ENCODE measurements around the gene IFNGR2. TPM values are rescaled to one million over a fixed set of nuclear protein-coding genes. Genes with fewer than 3 reads are reported as not detected.
A peak's percentile ranks its signal among the peaks of the same experiment; 100 is the strongest.
"Not testable (repeated sequence)": the region's sequence is repeated elsewhere in the genome, so short reads cannot be mapped to it uniquely, and the experiment has no call there.

The IFNGR2 gene
- total RNA-seq, 2 experiments from 2014 or later: 11.3 to 11.8 TPM

- ChIA-PET POLR2A (interaction anchor here (0.6 kb wide), 1 partner anchor 30 kb away, joined by 6 read pairs; no protein-coding TSS in a partner anchor), CTCF (interaction anchor here (3.6 kb wide), 1 partner anchor 10 kb away, joined by 20 read pairs; no protein-coding TSS in a partner anchor)
- H3K4me1 Mint-ChIP-seq: peaks cover 30% of the 10 kb centered on the region
- peaks cover 55% of the 10 kb centered on the region for H3K36me3 Mint-ChIP-seq (ENCODE audit: low read depth)
- H3K9me3 Mint-ChIP-seq: no peaks in the 10 kb centered on the region
- peak overlapping the region; percentile 46 for H3K27ac Mint-ChIP-seq
- no peaks in the 10 kb centered on the region for H3K27me3 Mint-ChIP-seq
- no peak overlapping the region for H3K4me3 Mint-ChIP-seq
- DNase-seq: peak; percentile 37
Measured at GRCh38 chr21:33434770-33435360, 31.7 kb downstream of the IFNGR2 start.

GRCh38 chr21:33437140-33437539 lies 33.9 kb downstream of the IFNGR2 start:
- no peak for DNase-seq
- no peak overlapping the region for H3K4me3 Mint-ChIP-seq
- H3K27ac Mint-ChIP-seq: no peak overlapping the region
- CTCF ChIA-PET: interaction anchor here (0.6 to 3.6 kb wide), 3 partner anchors 8 to 302 kb away, joined by 3 to 20 read pairs (median 3); no protein-coding TSS in a partner anchor
- no peaks in the 10 kb centered on the region for H3K27me3 Mint-ChIP-seq
- POLR2A ChIA-PET: no interaction called here
- peaks cover 34% of the 10 kb centered on the region for H3K4me1 Mint-ChIP-seq
- no peaks in the 10 kb centered on the region for H3K9me3 Mint-ChIP-seq
- H3K36me3 Mint-ChIP-seq (ENCODE audit: low read depth): peaks cover 42% of the 10 kb centered on the region

GRCh38 chr21:33441489-33442477 lies 38.6 kb downstream of the IFNGR2 start:
- Mint-ChIP-seq H3K27ac (peak overlapping the region; percentile 9), H3K9me3 (no peaks in the 10 kb centered on the region), H3K27me3 (no peaks in the 10 kb centered on the region), H3K36me3 (ENCODE audit: low read depth) (peaks cover 14% of the 10 kb centered on the region), H3K4me3 (no peak overlapping the region), H3K4me1 (peaks cover 7% of the 10 kb centered on the region)
- ChIA-PET POLR2A (no interaction called here), CTCF (interaction anchor here (0.6 to 1.6 kb wide), 2 partner anchors 50 to 110 kb away, joined by 3 read pairs; no protein-coding TSS in a partner anchor)
- no peak for DNase-seq

- no peaks in the 10 kb centered on the region for H3K9me3 Mint-ChIP-seq
- ChIA-PET CTCF (interaction anchor here (1.6 kb wide), 1 partner anchor 111 kb away, joined by 3 read pairs; no protein-coding TSS in a partner anchor), POLR2A (no interaction called here)
- H3K27ac Mint-ChIP-seq: no peak overlapping the region
- peaks cover 11% of the 10 kb centered on the region for H3K36me3 Mint-ChIP-seq (ENCODE audit: low read depth)
- no peak overlapping the region for H3K4me3 Mint-ChIP-seq
- peaks cover 7% of the 10 kb centered on the region for H3K4me1 Mint-ChIP-seq
- no peaks in the 10 kb centered on the region for H3K27me3 Mint-ChIP-seq
- DNase-seq: no peak
Measured at GRCh38 chr21:33443194-33443593, 40.0 kb downstream of the IFNGR2 start.

- Mint-ChIP-seq H3K4me3 (no peak overlapping the region), H3K36me3 (ENCODE audit: low read depth) (peaks cover 9% of the 10 kb centered on the region), H3K9me3 (no peaks in the 10 kb centered on the region), H3K27me3 (no peaks in the 10 kb centered on the region), H3K27ac (no peak overlapping the region), H3K4me1 (peaks cover 7% of the 10 kb centered on the region)
- CTCF ChIA-PET: interaction anchor here (0.6 to 3.2 kb wide), 17 partner anchors 9 to 515 kb away, joined by 3 to 20 read pairs (median 4); no protein-coding TSS in a partner anchor
- no peak for DNase-seq
- POLR2A ChIA-PET: interaction anchor here (0.6 kb wide), 1 partner anchor 260 kb away, joined by 6 read pairs; no protein-coding TSS in a partner anchor
Measured at GRCh38 chr21:33444499-33444898, 41.3 kb downstream of the IFNGR2 start.

GRCh38 chr21:33446620-33447019 lies 43.4 kb downstream of the IFNGR2 start:
- POLR2A ChIA-PET; DNase-seq; H3K4me1 Mint-ChIP-seq; H3K9me3 Mint-ChIP-seq; H3K4me3 Mint-ChIP-seq; H3K36me3 Mint-ChIP-seq (ENCODE audit: low read depth); H3K27me3 Mint-ChIP-seq; H3K27ac Mint-ChIP-seq: not testable (repeated sequence)
- CTCF ChIA-PET: interaction anchor here (1.0 to 3.2 kb wide), 3 partner anchors 11 to 159 kb away, joined by 3 to 20 read pairs (median 7); no protein-coding TSS in a partner anchor

- no peaks in the 10 kb centered on the region for H3K9me3 Mint-ChIP-seq
- peaks cover 4% of the 10 kb centered on the region for H3K4me1 Mint-ChIP-seq
- CTCF ChIA-PET: interaction anchor here (1.7 to 2.0 kb wide), 2 partner anchors 65 to 250 kb away, joined by 4 to 10 read pairs; no protein-coding TSS in a partner anchor
- H3K27ac Mint-ChIP-seq: no peak overlapping the region
- POLR2A ChIA-PET: no interaction called here
- H3K4me3 Mint-ChIP-seq: no peak overlapping the region
- peaks cover 13% of the 10 kb centered on the region for H3K36me3 Mint-ChIP-seq (ENCODE audit: low read depth)
- no peaks in the 10 kb centered on the region for H3K27me3 Mint-ChIP-seq
- DNase-seq: no peak
Measured at GRCh38 chr21:33449616-33450015, 46.4 kb downstream of the IFNGR2 start.

- peaks cover 10% of the 10 kb centered on the region for H3K36me3 Mint-ChIP-seq (ENCODE audit: low read depth)
- DNase-seq: no peak
- H3K4me3 Mint-ChIP-seq: no peak overlapping the region
- ChIA-PET POLR2A (no interaction called here), CTCF (interaction anchor here (0.9 to 2.4 kb wide), 4 partner anchors 11 to 200 kb away, joined by 3 to 6 read pairs (median 3); no protein-coding TSS in a partner anchor)
- H3K9me3 Mint-ChIP-seq: no peaks in the 10 kb centered on the region
- no peak overlapping the region for H3K27ac Mint-ChIP-seq
- no peaks in the 10 kb centered on the region for H3K27me3 Mint-ChIP-seq
- no peaks in the 10 kb centered on the region for H3K4me1 Mint-ChIP-seq
Measured at GRCh38 chr21:33451634-33452071, 48.4 kb downstream of the IFNGR2 start.

- H3K27ac Mint-ChIP-seq: no peak overlapping the region
- no peaks in the 10 kb centered on the region for H3K27me3 Mint-ChIP-seq
- POLR2A ChIA-PET: no interaction called here
- H3K9me3 Mint-ChIP-seq: no peaks in the 10 kb centered on the region
- DNase-seq: no peak
- no peak overlapping the region for H3K4me3 Mint-ChIP-seq
- peaks cover 8% of the 10 kb centered on the region for H3K36me3 Mint-ChIP-seq (ENCODE audit: low read depth)
- H3K4me1 Mint-ChIP-seq: no peaks in the 10 kb centered on the region
- CTCF ChIA-PET: interaction anchor here (0.6 to 2.4 kb wide), 4 partner anchors 12 to 1766 kb away, joined by 3 to 6 read pairs (median 4); no protein-coding TSS in a partner anchor
Measured at GRCh38 chr21:33452362-33452761, 49.1 kb downstream of the IFNGR2 start.

GRCh38 chr21:33455686-33456446 lies 52.7 kb downstream of the IFNGR2 start:
- CTCF ChIA-PET: interaction anchor here (1.9 kb wide), 1 partner anchor 24 kb away, joined by 5 read pairs; the partner anchor contains the start of gene TMEM50B

GRCh38 chr21:33458861-33459260 lies 55.6 kb downstream of the IFNGR2 start:
- H3K4me3 Mint-ChIP-seq: no peak overlapping the region
- no peaks in the 10 kb centered on the region for H3K4me1 Mint-ChIP-seq
- H3K27me3 Mint-ChIP-seq: no peaks in the 10 kb centered on the region
- H3K36me3 Mint-ChIP-seq (ENCODE audit: low read depth): peaks cover 5% of the 10 kb centered on the region
- H3K27ac Mint-ChIP-seq: no peak overlapping the region
- ChIA-PET POLR2A (interaction anchor here (0.6 kb wide), 1 partner anchor 47 kb away, joined by 16 read pairs; no protein-coding TSS in a partner anchor), CTCF (interaction anchor here (0.7 to 1.4 kb wide), 2 partner anchors 9 to 30 kb away, joined by 3 read pairs; no protein-coding TSS in a partner anchor)
- no peak for DNase-seq
- H3K9me3 Mint-ChIP-seq: no peaks in the 10 kb centered on the region

More at GRCh38 chr21:33455686-33456446, 52.7 kb downstream of the IFNGR2 start:
- Mint-ChIP-seq H3K27me3 (no peaks in the 10 kb centered on the region), H3K36me3 (ENCODE audit: low read depth) (peaks cover 11% of the 10 kb centered on the region), H3K9me3 (no peaks in the 10 kb centered on the region), H3K4me1 (no peaks in the 10 kb centered on the region), H3K4me3 (no peak overlapping the region), H3K27ac (no peak overlapping the region)
- POLR2A ChIA-PET: no interaction called here
- no peak for DNase-seq

All from activated CD4-positive, alpha-beta T cell treated with anti-CD3 and anti-CD28 coated beads, Interleukin-2, amount 10 ng/mL, durations not matched to agents 7 days and 5 days (primary cell).